ENCODE measurements around the gene ASB13.
"Not testable (repeated sequence)": the region's sequence is repeated elsewhere in the genome, so short reads cannot be mapped to it uniquely, and the experiment has no call there.

The ASB13 gene

GRCh38 chr10:5625992-5626777 lies 40.2 kb downstream of the ASB13 start:
- DNase-seq (ENCODE audit: low read depth in 2 of 2, low spot score in 1 of 2), result no peak

GRCh38 chr10:5624701-5625100 lies 41.7 kb downstream of the ASB13 start:
- no peak for DNase-seq (ENCODE audit: low read depth in 2 of 2, low spot score in 1 of 2)

GRCh38 chr10:5623081-5623748 lies 43.2 kb downstream of the ASB13 start:
- peak; percentile 47 to 50 for DNase-seq (ENCODE audit: low read depth in 2 of 2, low spot score in 1 of 2)

- no peak for DNase-seq (ENCODE audit: low read depth in 2 of 2, low spot score in 1 of 2)
These were observed 44.0 kb downstream of the ASB13 start for GRCh38 chr10:5622186-5622960.

- DNase-seq (ENCODE audit: low read depth in 2 of 2, low spot score in 1 of 2), result not testable (repeated sequence)
These were observed 45.0 kb downstream of the ASB13 start for GRCh38 chr10:5621371-5621770.

- no peak for DNase-seq (ENCODE audit: low read depth in 2 of 2, low spot score in 1 of 2)
These were observed 45.4 kb downstream of the ASB13 start for GRCh38 chr10:5620966-5621365.

GRCh38 chr10:5620223-5620721 lies 46.1 kb downstream of the ASB13 start:
- DNase-seq (ENCODE audit: low read depth in 2 of 2, low spot score in 1 of 2), result no peak

- DNase-seq (ENCODE audit: low read depth in 2 of 2, low spot score in 1 of 2), result no peak
These were observed 46.8 kb downstream of the ASB13 start for GRCh38 chr10:5619362-5620211.

- no peak for DNase-seq (ENCODE audit: low read depth in 2 of 2, low spot score in 1 of 2)
These were observed 47.6 kb downstream of the ASB13 start for GRCh38 chr10:5618829-5619228.

- no peak for DNase-seq (ENCODE audit: low read depth in 2 of 2, low spot score in 1 of 2)
These were observed 48.4 kb downstream of the ASB13 start for GRCh38 chr10:5618042-5618441.

GRCh38 chr10:5617521-5617920 lies 48.9 kb downstream of the ASB13 start:
- DNase-seq (ENCODE audit: low read depth in 2 of 2, low spot score in 1 of 2), result no peak

GRCh38 chr10:5616836-5617235 lies 49.6 kb downstream of the ASB13 start:
- DNase-seq (ENCODE audit: low read depth in 2 of 2, low spot score in 1 of 2), result no peak

GRCh38 chr10:5616046-5616445 lies 50.3 kb downstream of the ASB13 start:
- no peak for DNase-seq (ENCODE audit: low read depth in 2 of 2, low spot score in 1 of 2)

- DNase-seq (ENCODE audit: low read depth in 2 of 2, low spot score in 1 of 2), result no peak
These were observed 51.1 kb downstream of the ASB13 start for GRCh38 chr10:5615316-5615715.

GRCh38 chr10:5614155-5614721 lies 52.2 kb downstream of the ASB13 start:
- DNase-seq (ENCODE audit: low read depth in 2 of 2, low spot score in 1 of 2), result no peak

GRCh38 chr10:5613481-5614154 lies 52.8 kb downstream of the ASB13 start:
- DNase-seq (ENCODE audit: low read depth in 2 of 2, low spot score in 1 of 2), result no peak

- no peak for DNase-seq (ENCODE audit: low read depth in 2 of 2, low spot score in 1 of 2)
These were observed 54.3 kb downstream of the ASB13 start for GRCh38 chr10:5611899-5612680.

GRCh38 chr10:5609952-5610616 lies 56.3 kb downstream of the ASB13 start:
- DNase-seq (ENCODE audit: low read depth in 2 of 2, low spot score in 1 of 2), result no peak
